Measurements from ENCODE around the gene MRPL37. TPM values are rescaled to one million over a fixed set of nuclear protein-coding genes. Genes with fewer than 3 reads are reported as not detected.
"Not testable (repeated sequence)": the region's sequence is repeated elsewhere in the genome, so short reads cannot be mapped to it uniquely, and the experiment has no call there.

The MRPL37 gene
- total RNA-seq, 2 experiments from 2014 or later, result 107 to 126 TPM

GRCh38 chr1:54230507-54231339, 30.8 kb downstream of the MRPL37 start:
- Histone ChIP-seq H3K9me2 (ENCODE audit: insufficient read depth, low read length) (no peaks in the 10 kb centered on the region), H3K4me3 (ENCODE audit: low read depth, low read length, poor library complexity, severe bottlenecking) (no peak overlapping the region), H3K79me2 (ENCODE audit: insufficient read depth, low read depth, low read length) (no peaks in the 10 kb centered on the region), H3K9me3 (ENCODE audit: low read length) (no peaks in the 10 kb centered on the region), H3K36me3 (ENCODE audit: insufficient read depth, low read length) (no peaks in the 10 kb centered on the region; the same call in 1 of the 2 replicates), H3K4me2 (ENCODE audit: low read length) (no peak overlapping the region), H3K4me1 (ENCODE audit: insufficient read depth, low read length, poor library complexity, severe bottlenecking) (no peaks in the 10 kb centered on the region), H2AFZ (ENCODE audit: low read length) (no peak overlapping the region), H4K20me1 (ENCODE audit: insufficient read depth, low read length) (no peaks in the 10 kb centered on the region), H3K27ac (ENCODE audit: low read depth, low read length, poor library complexity, severe bottlenecking) (no peak overlapping the region)
- no peak for TF ChIP-seq CTCF (conservative IDR thresholded peaks at IDR 0.05; ENCODE audit: low read length)
- no peak for TF ChIP-seq EZH2phosphoT487 (IDR thresholded peaks at IDR 0.05; ENCODE audit: borderline replicate concordance, low read depth, low read length)
- ChIA-PET POLR2A (no interaction called here), CTCF (ENCODE audit: unreplicated experiment) (no interaction called here)
- no peak for DNase-seq (ENCODE audit: low spot score)
- intact Hi-C loops (cut with micrococcal nuclease; ENCODE audit: unreplicated experiment), result no loop called here
- no TSS peak for BruUV-seq (replicated peaks)

- H3K36me3 ChIP-seq (ENCODE audit: insufficient read depth, low read length), result peaks cover 10% of the 10 kb centered on the region
- POLR2A ChIA-PET; H3K79me2 ChIP-seq (ENCODE audit: insufficient read depth, low read depth, low read length); DNase-seq (ENCODE audit: low spot score); H3K9me3 ChIP-seq (ENCODE audit: low read length); H3K4me2 ChIP-seq (ENCODE audit: low read length); H3K4me3 ChIP-seq (ENCODE audit: low read depth, low read length, poor library complexity, severe bottlenecking); H2AFZ ChIP-seq (ENCODE audit: low read length); H4K20me1 ChIP-seq (ENCODE audit: insufficient read depth, low read length); BruUV-seq (replicated peaks); H3K27ac ChIP-seq (ENCODE audit: low read depth, low read length, poor library complexity, severe bottlenecking); CTCF ChIA-PET (ENCODE audit: unreplicated experiment); intact Hi-C loops (cut with micrococcal nuclease; ENCODE audit: unreplicated experiment); H3K9me2 ChIP-seq (ENCODE audit: insufficient read depth, low read length); H3K4me1 ChIP-seq (ENCODE audit: insufficient read depth, low read length, poor library complexity, severe bottlenecking): not testable (repeated sequence)
Observed at GRCh38 chr1:54233196-54233595, 33.2 kb downstream of the MRPL37 start.

GRCh38 chr1:54234284-54234683, 34.3 kb downstream of the MRPL37 start:
- no TSS peak for BruUV-seq (replicated peaks)
- Histone ChIP-seq H4K20me1 (ENCODE audit: insufficient read depth, low read length) (no peaks in the 10 kb centered on the region), H3K27ac (ENCODE audit: low read depth, low read length, poor library complexity, severe bottlenecking) (no peak overlapping the region), H3K9me2 (ENCODE audit: insufficient read depth, low read length) (no peaks in the 10 kb centered on the region), H2AFZ (ENCODE audit: low read length) (no peak overlapping the region), H3K4me3 (ENCODE audit: low read depth, low read length, poor library complexity, severe bottlenecking) (no peak overlapping the region), H3K4me2 (ENCODE audit: low read length) (no peak overlapping the region), H3K9me3 (ENCODE audit: low read length) (no peaks in the 10 kb centered on the region), H3K79me2 (ENCODE audit: insufficient read depth, low read depth, low read length) (no peaks in the 10 kb centered on the region), H3K4me1 (ENCODE audit: insufficient read depth, low read length, poor library complexity, severe bottlenecking) (no peaks in the 10 kb centered on the region), H3K36me3 (ENCODE audit: insufficient read depth, low read length) (peaks cover 14% of the 10 kb centered on the region)
- TF ChIP-seq EZH2phosphoT487 (IDR thresholded peaks at IDR 0.05; ENCODE audit: borderline replicate concordance, low read depth, low read length) (no peak), CTCF (conservative IDR thresholded peaks at IDR 0.05; ENCODE audit: low read length) (no peak)
- ChIA-PET POLR2A (no interaction called here), CTCF (ENCODE audit: unreplicated experiment) (no interaction called here)
- DNase-seq (ENCODE audit: low spot score), result no peak
- intact Hi-C loops (cut with micrococcal nuclease; ENCODE audit: unreplicated experiment), result no loop called here

Data from OCI-LY7 (cell line).